ENCODE measurements around the gene MCM10.
"Not testable (repeated sequence)": the region's sequence is repeated elsewhere in the genome, so short reads cannot be mapped to it uniquely, and the experiment has no call there.

DNA sequence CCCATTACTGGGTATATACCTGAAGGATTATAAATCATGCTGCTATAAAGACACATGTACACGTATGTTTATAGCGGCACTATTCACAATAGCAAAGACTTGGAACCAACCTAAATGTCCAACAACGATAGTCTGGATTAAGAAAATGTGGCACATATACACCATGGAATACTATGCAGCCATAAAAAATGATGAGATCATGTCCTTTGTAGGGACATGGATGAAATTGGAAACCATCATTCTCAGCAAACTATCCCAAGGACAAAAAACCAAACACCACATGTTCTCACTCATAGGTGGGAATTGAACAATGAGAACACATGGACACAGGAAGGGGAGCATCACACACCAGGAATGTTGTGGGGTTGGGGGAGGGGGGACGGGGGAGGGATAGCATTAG, 5.5 kb upstream of the MCM10 start:
- TF ChIP-seq, protein P1, sequence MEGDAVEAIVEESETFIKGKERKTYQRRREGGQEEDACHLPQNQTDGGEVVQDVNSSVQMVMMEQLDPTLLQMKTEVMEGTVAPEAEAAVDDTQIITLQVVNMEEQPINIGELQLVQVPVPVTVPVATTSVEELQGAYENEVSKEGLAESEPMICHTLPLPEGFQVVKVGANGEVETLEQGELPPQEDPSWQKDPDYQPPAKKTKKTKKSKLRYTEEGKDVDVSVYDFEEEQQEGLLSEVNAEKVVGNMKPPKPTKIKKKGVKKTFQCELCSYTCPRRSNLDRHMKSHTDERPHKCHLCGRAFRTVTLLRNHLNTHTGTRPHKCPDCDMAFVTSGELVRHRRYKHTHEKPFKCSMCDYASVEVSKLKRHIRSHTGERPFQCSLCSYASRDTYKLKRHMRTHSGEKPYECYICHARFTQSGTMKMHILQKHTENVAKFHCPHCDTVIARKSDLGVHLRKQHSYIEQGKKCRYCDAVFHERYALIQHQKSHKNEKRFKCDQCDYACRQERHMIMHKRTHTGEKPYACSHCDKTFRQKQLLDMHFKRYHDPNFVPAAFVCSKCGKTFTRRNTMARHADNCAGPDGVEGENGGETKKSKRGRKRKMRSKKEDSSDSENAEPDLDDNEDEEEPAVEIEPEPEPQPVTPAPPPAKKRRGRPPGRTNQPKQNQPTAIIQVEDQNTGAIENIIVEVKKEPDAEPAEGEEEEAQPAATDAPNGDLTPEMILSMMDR (IDR thresholded peaks at IDR 0.05; ENCODE audit: low read depth, low read length, poor library complexity, severe bottlenecking): not testable (repeated sequence)
- not testable (repeated sequence) for TF ChIP-seq EZH2phosphoT487 (IDR thresholded peaks at IDR 0.05; ENCODE audit: borderline replicate concordance, low read length)
